HCT116 (cell line): Measurements from ENCODE around the gene MALRD1.

Experiments used
- CBX3 ChIP-seq: IDR thresholded peaks from 2 replicates; pipeline ENCODE4 v1.6.1; 2012; ENCODE audit warnings: low read depth
- EGR1 ChIP-seq: IDR thresholded peaks from 2 replicates; pipeline ENCODE4 v1.6.1; 2012; ENCODE audit warnings: low read depth
- EZH2 ChIP-seq: fragments of 200-600 bp; sonication (generic); IDR thresholded peaks from 2 replicates; pipeline ENCODE4 v1.6.1; 2017; ENCODE audit warnings: antibody characterized with exemption, mixed run types
- POLR2A ChIP-seq: IDR thresholded peaks from 2 replicates; pipeline ENCODE4 v1.7.0; 2011; ENCODE audit warnings: borderline replicate concordance; ENCODE audit not compliant: insufficient read depth, insufficient read length; ENCODE audit errors: extremely low read depth
- RAD21 ChIP-seq: IDR thresholded peaks from 2 replicates; pipeline ENCODE4 v1.6.1; 2012; ENCODE audit warnings: low read depth, mild to moderate bottlenecking
- TF ChIP-seq, protein P1 (sequence below), 3 experiments: fragments of 200-600 bp in 1 of 3; sonication (generic) in 1 of 3; IDR thresholded peaks in 2 of 3; conservative IDR thresholded peaks in 1 of 3; 2 replicates each; pipeline ENCODE4 v1.5.1; 2012 to 2017; ENCODE audit warnings: low read depth in 2 of 3, low read length in 2 of 3, antibody characterized with exemption in 1 of 3, borderline replicate concordance in 1 of 3, control low read depth in 1 of 3, mild to moderate bottlenecking in 1 of 3, mixed read lengths in 1 of 3, mixed run types in 1 of 3, moderate library complexity in 1 of 3; ENCODE audit not compliant: insufficient read depth in 1 of 3
- TF ChIP-seq, protein P2 (sequence below): IDR thresholded peaks from 2 replicates; pipeline ENCODE4 v1.6.1; 2012
- TF ChIP-seq, protein P3 (sequence below): IDR thresholded peaks from 2 replicates; pipeline ENCODE4 v1.6.1; 2012
- TF ChIP-seq, protein P4 (sequence below): IDR thresholded peaks from 2 replicates; pipeline ENCODE4 v1.6.1; 2011; ENCODE audit warnings: mild to moderate bottlenecking, low read length, moderate library complexity; ENCODE audit not compliant: insufficient replicate concordance; ENCODE audit errors: extremely low read depth

DNA sequence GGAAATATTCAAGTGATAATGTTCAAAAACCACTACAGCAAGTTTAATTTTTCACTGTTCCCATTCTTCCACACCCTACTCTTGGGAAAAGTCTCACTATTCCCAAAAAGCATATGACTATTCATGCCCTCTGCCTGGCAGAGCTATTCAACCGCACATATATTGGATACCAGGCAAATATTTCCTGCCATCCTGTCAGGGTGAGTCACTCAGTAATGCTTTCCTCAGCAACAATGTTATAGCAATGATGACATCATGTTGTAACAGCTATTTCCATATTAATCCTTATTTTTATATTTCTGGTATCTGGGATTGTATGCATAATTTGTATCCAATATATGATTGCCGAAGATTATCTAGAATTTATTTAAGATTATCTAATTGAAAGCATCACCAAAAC is 653.6 kb downstream of the MALRD1 start:
- TF ChIP-seq POLR2A (no peak), EGR1 (no peak), EZH2 (no peak), RAD21 (no peak), CBX3 (no peak)
- TF ChIP-seq, protein P1, sequence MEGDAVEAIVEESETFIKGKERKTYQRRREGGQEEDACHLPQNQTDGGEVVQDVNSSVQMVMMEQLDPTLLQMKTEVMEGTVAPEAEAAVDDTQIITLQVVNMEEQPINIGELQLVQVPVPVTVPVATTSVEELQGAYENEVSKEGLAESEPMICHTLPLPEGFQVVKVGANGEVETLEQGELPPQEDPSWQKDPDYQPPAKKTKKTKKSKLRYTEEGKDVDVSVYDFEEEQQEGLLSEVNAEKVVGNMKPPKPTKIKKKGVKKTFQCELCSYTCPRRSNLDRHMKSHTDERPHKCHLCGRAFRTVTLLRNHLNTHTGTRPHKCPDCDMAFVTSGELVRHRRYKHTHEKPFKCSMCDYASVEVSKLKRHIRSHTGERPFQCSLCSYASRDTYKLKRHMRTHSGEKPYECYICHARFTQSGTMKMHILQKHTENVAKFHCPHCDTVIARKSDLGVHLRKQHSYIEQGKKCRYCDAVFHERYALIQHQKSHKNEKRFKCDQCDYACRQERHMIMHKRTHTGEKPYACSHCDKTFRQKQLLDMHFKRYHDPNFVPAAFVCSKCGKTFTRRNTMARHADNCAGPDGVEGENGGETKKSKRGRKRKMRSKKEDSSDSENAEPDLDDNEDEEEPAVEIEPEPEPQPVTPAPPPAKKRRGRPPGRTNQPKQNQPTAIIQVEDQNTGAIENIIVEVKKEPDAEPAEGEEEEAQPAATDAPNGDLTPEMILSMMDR (IDR thresholded peaks at IDR 0.05 in 2 of 3, conservative IDR thresholded peaks at IDR 0.05 in 1 of 3; ENCODE audit: borderline replicate concordance in 1 of 3, insufficient read depth in 1 of 3, low read depth in 2 of 3, low read length in 2 of 3), result no peak
- TF ChIP-seq, protein P2, sequence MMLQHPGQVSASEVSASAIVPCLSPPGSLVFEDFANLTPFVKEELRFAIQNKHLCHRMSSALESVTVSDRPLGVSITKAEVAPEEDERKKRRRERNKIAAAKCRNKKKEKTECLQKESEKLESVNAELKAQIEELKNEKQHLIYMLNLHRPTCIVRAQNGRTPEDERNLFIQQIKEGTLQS, result no peak
- TF ChIP-seq, protein P3, sequence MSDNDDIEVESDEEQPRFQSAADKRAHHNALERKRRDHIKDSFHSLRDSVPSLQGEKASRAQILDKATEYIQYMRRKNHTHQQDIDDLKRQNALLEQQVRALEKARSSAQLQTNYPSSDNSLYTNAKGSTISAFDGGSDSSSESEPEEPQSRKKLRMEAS, result no peak
- TF ChIP-seq, protein P4, sequence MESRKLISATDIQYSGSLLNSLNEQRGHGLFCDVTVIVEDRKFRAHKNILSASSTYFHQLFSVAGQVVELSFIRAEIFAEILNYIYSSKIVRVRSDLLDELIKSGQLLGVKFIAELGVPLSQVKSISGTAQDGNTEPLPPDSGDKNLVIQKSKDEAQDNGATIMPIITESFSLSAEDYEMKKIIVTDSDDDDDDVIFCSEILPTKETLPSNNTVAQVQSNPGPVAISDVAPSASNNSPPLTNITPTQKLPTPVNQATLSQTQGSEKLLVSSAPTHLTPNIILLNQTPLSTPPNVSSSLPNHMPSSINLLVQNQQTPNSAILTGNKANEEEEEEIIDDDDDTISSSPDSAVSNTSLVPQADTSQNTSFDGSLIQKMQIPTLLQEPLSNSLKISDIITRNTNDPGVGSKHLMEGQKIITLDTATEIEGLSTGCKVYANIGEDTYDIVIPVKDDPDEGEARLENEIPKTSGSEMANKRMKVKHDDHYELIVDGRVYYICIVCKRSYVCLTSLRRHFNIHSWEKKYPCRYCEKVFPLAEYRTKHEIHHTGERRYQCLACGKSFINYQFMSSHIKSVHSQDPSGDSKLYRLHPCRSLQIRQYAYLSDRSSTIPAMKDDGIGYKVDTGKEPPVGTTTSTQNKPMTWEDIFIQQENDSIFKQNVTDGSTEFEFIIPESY, result no peak
